Measurements from ENCODE around the gene PTPRN2. TPM values are rescaled to one million over a fixed set of nuclear protein-coding genes. Genes with fewer than 3 reads are reported as not detected.
A peak's percentile ranks its signal among the peaks of the same experiment; 100 is the strongest.

PTPRN2 gene
- total RNA-seq, 2 donors from 2014 or later = 0.72 to 0.79 TPM

- H3K27ac Mint-ChIP-seq = no peak overlapping the region
- peaks cover 3 to 6% of the 10 kb centered on the region in 2 donors for H3K9me3 Mint-ChIP-seq
- peaks cover 0 to 3% of the 10 kb centered on the region in 2 donors for H3K36me3 Mint-ChIP-seq (ENCODE audit: insufficient read depth in 2 of 2)
- DNase-seq (no peak), ATAC-seq (replicated peaks in 1 of 2) (peak; percentile 47 to 64)
- H3K4me1 Mint-ChIP-seq (ENCODE audit: low read depth) = no peaks in the 10 kb centered on the region
- peaks cover 4% of the 10 kb centered on the region for H3K27me3 Mint-ChIP-seq (ENCODE audit: low read depth)
- H3K4me3 Mint-ChIP-seq = no peak overlapping the region
These were observed 7.4 kb upstream of the PTPRN2 start for GRCh38 chr7:158595068-158595467.

DNA sequence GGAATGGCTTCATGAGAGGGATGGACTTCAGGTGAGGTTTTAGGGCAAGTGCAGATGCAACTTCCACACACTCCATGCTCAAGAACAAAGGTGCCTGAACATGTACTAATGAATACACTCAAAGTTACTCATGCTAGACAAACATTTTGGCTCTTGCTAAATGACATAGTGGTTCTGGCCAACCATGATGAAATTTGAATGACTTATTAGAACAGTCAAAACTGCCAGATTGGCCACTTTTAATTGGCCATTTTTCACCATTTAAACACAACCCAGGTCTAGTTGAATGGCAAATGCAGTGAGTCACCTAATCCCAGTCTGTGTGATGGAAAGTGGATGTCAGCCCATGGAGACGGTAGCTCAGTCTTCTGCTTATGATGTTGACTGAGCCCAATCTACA, 4.9 kb upstream of the PTPRN2 start:
- ATAC-seq (replicated peaks in 1 of 2) (peak in 1 of 2 donors; percentile 16), DNase-seq (no peak)
- peaks cover 3 to 6% of the 10 kb centered on the region in 2 donors for H3K9me3 Mint-ChIP-seq
- no peak overlapping the region for H3K4me3 Mint-ChIP-seq
- peaks cover 0 to 3% of the 10 kb centered on the region in 2 donors for H3K36me3 Mint-ChIP-seq (ENCODE audit: insufficient read depth in 2 of 2)
- no peak overlapping the region for H3K27ac Mint-ChIP-seq
- peaks cover 21% of the 10 kb centered on the region for H3K27me3 Mint-ChIP-seq (ENCODE audit: low read depth)
- H3K4me1 Mint-ChIP-seq (ENCODE audit: low read depth) = no peaks in the 10 kb centered on the region

DNA sequence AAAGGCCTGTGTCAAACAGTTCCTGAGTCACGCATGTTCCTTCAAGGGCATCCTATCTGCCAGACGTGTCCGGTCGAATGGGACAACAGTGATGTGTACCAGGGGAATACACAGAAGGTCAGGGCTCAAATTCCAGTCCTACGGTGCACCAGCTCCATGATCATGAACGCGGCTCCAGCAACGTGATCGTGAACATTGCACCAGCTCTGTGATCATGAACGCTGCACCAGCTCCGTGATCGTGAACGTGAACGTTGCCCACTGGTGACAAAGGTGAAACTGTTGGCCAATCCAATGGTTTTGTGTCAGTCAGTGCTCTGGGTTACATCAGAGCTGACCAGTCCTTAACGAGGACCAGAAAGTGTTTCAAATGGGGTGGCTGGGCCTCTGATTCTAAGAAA, 4.3 kb upstream of the PTPRN2 start:
- peaks cover 21% of the 10 kb centered on the region for H3K27me3 Mint-ChIP-seq (ENCODE audit: low read depth)
- H3K9me3 Mint-ChIP-seq = peaks cover 3 to 6% of the 10 kb centered on the region in 2 donors

GRCh38 chr7:158590181-158590530, 2.5 kb upstream of the PTPRN2 start:
- Mint-ChIP-seq H3K36me3 (ENCODE audit: insufficient read depth in 2 of 2) (peaks cover 0 to 5% of the 10 kb centered on the region in 2 donors), H3K27ac (no peak overlapping the region), H3K4me1 (ENCODE audit: low read depth) (peaks cover 5% of the 10 kb centered on the region), H3K9me3 (peaks cover 3 to 6% of the 10 kb centered on the region in 2 donors), H3K4me3 (no peak overlapping the region), H3K27me3 (ENCODE audit: low read depth) (peaks cover 34% of the 10 kb centered on the region)
- ATAC-seq (replicated peaks in 1 of 2) (no peak), DNase-seq (no peak)

More for the DNA sequence above, 4.3 kb upstream of the PTPRN2 start:
- no peak overlapping the region for H3K4me3 Mint-ChIP-seq
- H3K27ac Mint-ChIP-seq = no peak overlapping the region
- ATAC-seq (replicated peaks in 1 of 2) (no peak), DNase-seq (no peak)
- H3K4me1 Mint-ChIP-seq (ENCODE audit: low read depth) = no peaks in the 10 kb centered on the region
- H3K36me3 Mint-ChIP-seq (ENCODE audit: insufficient read depth in 2 of 2) = peaks cover 0 to 3% of the 10 kb centered on the region in 2 donors

- H3K9me3 Mint-ChIP-seq = peaks cover 3 to 6% of the 10 kb centered on the region in 2 donors
- H3K27me3 Mint-ChIP-seq (ENCODE audit: low read depth) = peaks cover 37% of the 10 kb centered on the region
- peaks cover 0 to 5% of the 10 kb centered on the region in 2 donors for H3K36me3 Mint-ChIP-seq (ENCODE audit: insufficient read depth in 2 of 2)
- no peak overlapping the region for H3K27ac Mint-ChIP-seq
- H3K4me3 Mint-ChIP-seq = no peak overlapping the region
- no peak for DNase-seq
- H3K4me1 Mint-ChIP-seq (ENCODE audit: low read depth) = peaks cover 5% of the 10 kb centered on the region
- ATAC-seq (replicated peaks in 1 of 2) = no peak
These were observed 2.0 kb upstream of the PTPRN2 start for GRCh38 chr7:158589653-158590052.

GRCh38 chr7:158588878-158589442, 1.3 kb upstream of the PTPRN2 start:
- peak overlapping the region; percentile 62 to 71 for H3K4me3 Mint-ChIP-seq
- no peak overlapping the region for H3K27ac Mint-ChIP-seq
- H3K36me3 Mint-ChIP-seq (ENCODE audit: insufficient read depth in 2 of 2) = peaks cover 0 to 5% of the 10 kb centered on the region in 2 donors
- peaks cover 44% of the 10 kb centered on the region for H3K27me3 Mint-ChIP-seq (ENCODE audit: low read depth)
- peaks cover 5% of the 10 kb centered on the region for H3K4me1 Mint-ChIP-seq (ENCODE audit: low read depth)
- ATAC-seq (replicated peaks in 1 of 2) (no peak), DNase-seq (no peak)
- peaks cover 3 to 6% of the 10 kb centered on the region in 2 donors for H3K9me3 Mint-ChIP-seq

- no peak overlapping the region for H3K27ac Mint-ChIP-seq
- H3K4me3 Mint-ChIP-seq = peak overlapping the region; percentile 62 to 71
These were observed 658 bp upstream of the PTPRN2 start for GRCh38 chr7:158588085-158588877.

GRCh38 chr7:158586499-158587161, 993 bp downstream of the PTPRN2 start:
- ATAC-seq (replicated peaks in 1 of 2) = no peak
- Mint-ChIP-seq H3K4me1 (ENCODE audit: low read depth) (peaks cover 5% of the 10 kb centered on the region), H3K4me3 (peak overlapping the region in 1 of 2 donors; percentile 73), H3K27me3 (ENCODE audit: low read depth) (peaks cover 56% of the 10 kb centered on the region), H3K27ac (no peak overlapping the region), H3K36me3 (ENCODE audit: insufficient read depth in 2 of 2) (peaks cover 0 to 3% of the 10 kb centered on the region in 2 donors), H3K9me3 (peaks cover 0 to 3% of the 10 kb centered on the region in 2 donors)
- no peak for DNase-seq

More at GRCh38 chr7:158588085-158588877, 658 bp upstream of the PTPRN2 start:
- Mint-ChIP-seq H3K36me3 (ENCODE audit: insufficient read depth in 2 of 2) (peaks cover 0 to 5% of the 10 kb centered on the region in 2 donors), H3K27me3 (ENCODE audit: low read depth) (peaks cover 51% of the 10 kb centered on the region), H3K4me1 (ENCODE audit: low read depth) (peaks cover 5% of the 10 kb centered on the region), H3K9me3 (peaks cover 3 to 6% of the 10 kb centered on the region in 2 donors)
- peak in 1 of 2 donors; percentile 8 for DNase-seq
- ATAC-seq (replicated peaks in 1 of 2) = peak; percentile 33 to 37

DNA sequence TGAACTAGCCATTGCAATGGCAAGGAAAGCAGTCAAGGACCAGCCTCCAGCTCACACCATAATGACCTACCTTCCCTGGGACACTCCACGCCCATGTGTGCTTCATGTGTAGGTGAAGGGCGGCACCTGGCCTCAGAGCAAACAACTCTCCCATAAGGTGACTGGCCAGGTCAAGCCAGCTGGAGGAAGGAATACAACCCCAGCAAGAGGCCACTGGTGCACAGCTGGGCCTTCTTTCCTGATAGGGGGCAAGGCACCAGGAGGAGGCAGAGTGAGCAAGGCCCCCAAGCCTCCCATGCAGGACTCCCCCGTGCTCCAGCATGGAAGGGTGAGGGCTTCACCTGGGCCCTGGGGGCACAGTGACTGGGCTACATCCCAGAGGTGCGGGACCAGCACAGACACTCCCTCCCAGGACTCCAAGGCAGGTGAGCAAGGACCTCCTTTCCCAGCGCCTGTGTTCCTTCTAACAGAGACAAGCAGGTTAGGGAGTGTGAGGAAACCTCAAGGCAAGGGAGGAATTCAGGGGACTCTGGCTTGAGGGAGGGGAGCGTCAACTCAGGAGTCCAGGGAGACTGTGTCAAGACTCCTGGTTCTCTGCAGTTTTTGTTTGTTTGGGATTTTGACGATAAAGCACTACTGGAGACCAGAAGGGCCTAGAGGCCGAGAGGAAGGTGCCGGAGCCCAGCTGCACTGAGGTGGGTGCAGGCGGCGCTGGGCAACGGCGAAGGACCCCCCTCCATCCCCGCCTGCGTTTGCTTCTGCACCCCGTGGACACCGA, 1.7 kb downstream of the PTPRN2 start:
- Mint-ChIP-seq H3K36me3 (ENCODE audit: insufficient read depth in 2 of 2) (peaks cover 0 to 3% of the 10 kb centered on the region in 2 donors), H3K27ac (no peak overlapping the region), H3K9me3 (peaks cover 0 to 3% of the 10 kb centered on the region in 2 donors), H3K4me3 (peak overlapping the region; percentile 48 to 73), H3K4me1 (ENCODE audit: low read depth) (peaks cover 5% of the 10 kb centered on the region), H3K27me3 (ENCODE audit: low read depth) (peaks cover 56% of the 10 kb centered on the region)
- no peak for ATAC-seq (replicated peaks in 1 of 2)
- no peak for DNase-seq

GRCh38 chr7:158584407-158584806, 3.2 kb downstream of the PTPRN2 start:
- peaks cover 5% of the 10 kb centered on the region for H3K4me1 Mint-ChIP-seq (ENCODE audit: low read depth)
- H3K9me3 Mint-ChIP-seq = peaks cover 0 to 8% of the 10 kb centered on the region in 2 donors
- H3K27me3 Mint-ChIP-seq (ENCODE audit: low read depth) = peaks cover 45% of the 10 kb centered on the region
- no peak overlapping the region for H3K27ac Mint-ChIP-seq
- no peak for ATAC-seq (replicated peaks in 1 of 2)
- no peak overlapping the region for H3K4me3 Mint-ChIP-seq
- peaks cover 4 to 5% of the 10 kb centered on the region in 2 donors for H3K36me3 Mint-ChIP-seq (ENCODE audit: insufficient read depth in 2 of 2)
- DNase-seq = no peak

DNA sequence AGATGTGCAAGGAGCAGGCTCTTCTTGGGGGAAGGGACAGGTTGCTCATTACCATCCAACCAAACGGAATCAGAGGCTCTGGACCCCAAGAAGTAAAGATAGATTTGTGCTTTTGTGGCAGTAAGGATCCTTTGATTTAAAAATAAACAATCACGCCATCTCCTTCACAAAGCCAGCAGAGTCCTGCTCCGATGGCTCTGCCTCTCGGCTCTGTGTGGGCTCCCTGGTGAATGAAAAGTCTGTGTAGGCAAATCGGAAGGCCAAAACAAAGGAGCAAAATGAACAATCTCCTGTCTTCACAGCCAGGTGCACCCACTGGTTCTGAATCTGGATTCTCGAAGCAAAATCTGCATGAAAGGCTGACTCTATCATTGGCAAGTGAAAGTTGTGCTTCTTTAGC, 3.8 kb downstream of the PTPRN2 start:
- no peak for DNase-seq
- H3K36me3 Mint-ChIP-seq (ENCODE audit: insufficient read depth in 2 of 2) = peaks cover 4 to 5% of the 10 kb centered on the region in 2 donors
- ATAC-seq (replicated peaks in 1 of 2) = no peak
- peaks cover 39% of the 10 kb centered on the region for H3K27me3 Mint-ChIP-seq (ENCODE audit: low read depth)
- H3K4me3 Mint-ChIP-seq = no peak overlapping the region
- H3K4me1 Mint-ChIP-seq (ENCODE audit: low read depth) = peaks cover 5% of the 10 kb centered on the region
- peaks cover 0 to 8% of the 10 kb centered on the region in 2 donors for H3K9me3 Mint-ChIP-seq
- H3K27ac Mint-ChIP-seq = no peak overlapping the region

DNA sequence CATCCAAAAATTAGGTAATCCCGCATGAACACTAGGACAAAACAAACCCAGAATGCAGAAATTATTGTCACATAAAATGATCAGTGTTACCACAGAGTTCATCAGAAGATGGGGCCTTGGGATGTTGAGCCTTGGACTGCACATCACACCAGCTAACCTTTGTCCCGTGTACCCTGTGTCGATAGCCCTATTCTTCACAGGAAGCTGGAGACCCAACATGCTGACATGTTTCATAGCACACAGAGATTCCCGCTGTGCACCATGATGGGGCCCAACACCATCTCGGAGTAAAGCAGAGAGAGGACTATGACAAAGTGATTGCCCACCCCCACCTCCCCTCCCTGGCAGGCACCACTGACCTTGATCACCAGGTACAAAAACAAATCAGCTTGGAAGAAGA, 4.5 kb downstream of the PTPRN2 start:
- Mint-ChIP-seq H3K27me3 (ENCODE audit: low read depth) (peaks cover 35% of the 10 kb centered on the region), H3K36me3 (ENCODE audit: insufficient read depth in 2 of 2) (peaks cover 4 to 5% of the 10 kb centered on the region in 2 donors), H3K4me1 (ENCODE audit: low read depth) (peaks cover 5% of the 10 kb centered on the region), H3K27ac (no peak overlapping the region), H3K4me3 (no peak overlapping the region), H3K9me3 (peaks cover 0 to 8% of the 10 kb centered on the region in 2 donors)
- no peak for DNase-seq
- no peak for ATAC-seq (replicated peaks in 1 of 2)
